ENCODE measurements around the gene SDC3. TPM values are rescaled to one million over a fixed set of nuclear protein-coding genes. Genes with fewer than 3 reads are reported as not detected.

SDC3 gene
- total RNA-seq, 1 donor from 2014 or later = 26.0 TPM

GRCh38 chr1:30904191-30904961 lies 4.2 kb downstream of the SDC3 start:
- DNase-seq = no peak

- DNase-seq = no peak
These were observed 5.1 kb downstream of the SDC3 start for GRCh38 chr1:30903343-30904034.

GRCh38 chr1:30902593-30903290 lies 5.8 kb downstream of the SDC3 start:
- DNase-seq = no peak

- DNase-seq = no peak
These were observed 6.6 kb downstream of the SDC3 start for GRCh38 chr1:30901798-30902581.

- DNase-seq = no peak
These were observed 7.5 kb downstream of the SDC3 start for GRCh38 chr1:30900931-30901560.

- no peak for DNase-seq
These were observed 8.1 kb downstream of the SDC3 start for GRCh38 chr1:30900486-30900885.

- no peak for DNase-seq
These were observed 8.8 kb downstream of the SDC3 start for GRCh38 chr1:30899577-30900389.

GRCh38 chr1:30898031-30898815 lies 10.3 kb downstream of the SDC3 start:
- DNase-seq = no peak

- DNase-seq = no peak
These were observed 11.7 kb downstream of the SDC3 start for GRCh38 chr1:30896905-30897304.

GRCh38 chr1:30895944-30896660 lies 12.5 kb downstream of the SDC3 start:
- no peak for DNase-seq

GRCh38 chr1:30895382-30895943 lies 13.1 kb downstream of the SDC3 start:
- DNase-seq = no peak

- no peak for DNase-seq
These were observed 14.0 kb downstream of the SDC3 start for GRCh38 chr1:30894508-30894973.

- DNase-seq = no peak
These were observed 14.6 kb downstream of the SDC3 start for GRCh38 chr1:30893776-30894507.

GRCh38 chr1:30892671-30893073 lies 15.9 kb downstream of the SDC3 start:
- no peak for DNase-seq

- DNase-seq = no peak
These were observed 17.4 kb downstream of the SDC3 start for GRCh38 chr1:30891227-30891552.

GRCh38 chr1:30890502-30891226 lies 17.9 kb downstream of the SDC3 start:
- no peak for DNase-seq

- DNase-seq = no peak
These were observed 19.0 kb downstream of the SDC3 start for GRCh38 chr1:30889511-30889910.

- no peak for DNase-seq
These were observed 19.6 kb downstream of the SDC3 start for GRCh38 chr1:30888975-30889374.

Data from tongue (tissue), 2 donors.